ENCODE results near the gene ELF5. TPM values are rescaled to one million over a fixed set of nuclear protein-coding genes. Genes with fewer than 3 reads are reported as not detected.

ELF5 gene
- total RNA-seq, 1 donor from 2014 or later: not detected

GRCh38 chr11:34488855-34489557 lies 24.6 kb downstream of the ELF5 start:
- no peak overlapping the region for H3K27ac Mint-ChIP-seq
- no peak for TF ChIP-seq CTCF (IDR thresholded peaks at IDR 0.05)
- no peaks in the 10 kb centered on the region for H3K27me3 Mint-ChIP-seq
- POLR2A ChIA-PET: no interaction called here
- H3K9me3 Mint-ChIP-seq: no peaks in the 10 kb centered on the region
- no peaks in the 10 kb centered on the region for H3K4me1 Mint-ChIP-seq
- no peaks in the 10 kb centered on the region for H3K36me3 Mint-ChIP-seq (ENCODE audit: low read depth)
- ATAC-seq (ENCODE audit: low read depth) (no peak), DNase-seq (no peak)
- CTCF ChIA-PET: interaction anchor here (0.6 to 0.9 kb wide), 2 partner anchors 11 to 681 kb away, joined by 3 read pairs; no protein-coding TSS in a partner anchor
- intact Hi-C loops (cut with micrococcal nuclease): no loop called here
- no peak overlapping the region for H3K4me3 Mint-ChIP-seq

GRCh38 chr11:34487430-34487829 lies 26.2 kb downstream of the ELF5 start:
- H3K4me3 Mint-ChIP-seq: no peak overlapping the region
- ChIA-PET CTCF (no interaction called here), POLR2A (no interaction called here)
- no peak for TF ChIP-seq CTCF (IDR thresholded peaks at IDR 0.05)
- no peak overlapping the region for H3K27ac Mint-ChIP-seq
- no peaks in the 10 kb centered on the region for H3K27me3 Mint-ChIP-seq
- DNase-seq (no peak), ATAC-seq (ENCODE audit: low read depth) (no peak)
- H3K36me3 Mint-ChIP-seq (ENCODE audit: low read depth): no peaks in the 10 kb centered on the region
- intact Hi-C loops (cut with micrococcal nuclease): no loop called here
- no peaks in the 10 kb centered on the region for H3K9me3 Mint-ChIP-seq
- H3K4me1 Mint-ChIP-seq: no peaks in the 10 kb centered on the region

- ChIA-PET POLR2A (no interaction called here), CTCF (no interaction called here)
- intact Hi-C loops (cut with micrococcal nuclease): no loop called here
- Mint-ChIP-seq H3K27me3 (peaks cover 5% of the 10 kb centered on the region), H3K4me3 (no peak overlapping the region), H3K36me3 (ENCODE audit: low read depth) (no peaks in the 10 kb centered on the region), H3K4me1 (no peaks in the 10 kb centered on the region), H3K9me3 (no peaks in the 10 kb centered on the region), H3K27ac (no peak overlapping the region)
- no peak for TF ChIP-seq CTCF (IDR thresholded peaks at IDR 0.05)
- ATAC-seq (ENCODE audit: low read depth) (no peak), DNase-seq (no peak)
Measured at GRCh38 chr11:34483106-34483874, 30.3 kb downstream of the ELF5 start.

- no peaks in the 10 kb centered on the region for H3K36me3 Mint-ChIP-seq (ENCODE audit: low read depth)
- H3K4me3 Mint-ChIP-seq: no peak overlapping the region
- no peak for TF ChIP-seq CTCF (IDR thresholded peaks at IDR 0.05)
- DNase-seq: no peak
- intact Hi-C loops (cut with micrococcal nuclease): no loop called here
- H3K27me3 Mint-ChIP-seq: peaks cover 5% of the 10 kb centered on the region
- POLR2A ChIA-PET: no interaction called here
- no peak overlapping the region for H3K27ac Mint-ChIP-seq
- no peak for ATAC-seq (ENCODE audit: low read depth)
- CTCF ChIA-PET: interaction anchor here (1.0 kb wide), 1 partner anchor 31 kb away, joined by 3 read pairs; no protein-coding TSS in a partner anchor
- H3K9me3 Mint-ChIP-seq: no peaks in the 10 kb centered on the region
- H3K4me1 Mint-ChIP-seq: no peaks in the 10 kb centered on the region
Measured at GRCh38 chr11:34481307-34481706, 32.3 kb downstream of the ELF5 start.

- no peak for TF ChIP-seq CTCF (IDR thresholded peaks at IDR 0.05)
- intact Hi-C loops (cut with micrococcal nuclease): no loop called here
- no peak for ATAC-seq (ENCODE audit: low read depth)
- CTCF ChIA-PET: interaction anchor here (0.9 kb wide), 1 partner anchor 913 kb away, joined by 3 read pairs; no protein-coding TSS in a partner anchor
- H3K27me3 Mint-ChIP-seq: peaks cover 5% of the 10 kb centered on the region
- POLR2A ChIA-PET: no interaction called here
- no peak for DNase-seq
- no peaks in the 10 kb centered on the region for H3K36me3 Mint-ChIP-seq (ENCODE audit: low read depth)
- no peak overlapping the region for H3K27ac Mint-ChIP-seq
- no peak overlapping the region for H3K4me3 Mint-ChIP-seq
- H3K4me1 Mint-ChIP-seq: no peaks in the 10 kb centered on the region
- no peaks in the 10 kb centered on the region for H3K9me3 Mint-ChIP-seq
Measured at GRCh38 chr11:34480314-34480713, 33.3 kb downstream of the ELF5 start.

Data from activated B cell treated with CpG ODN at 0.5 μM for 24 hours (primary cell).